Measurements from ENCODE around the gene THSD8.

GRCh38 chr19:12843328-12843727 is 41.5 kb downstream of the THSD8 start:
- TF ChIP-seq CTCF (IDR thresholded peaks at IDR 0.05; ENCODE audit: poor library complexity, severe bottlenecking) (no peak), REST (IDR thresholded peaks at IDR 0.05; ENCODE audit: borderline replicate concordance) (no peak), EZH2 (IDR thresholded peaks at IDR 0.05; ENCODE audit: borderline replicate concordance, insufficient read depth, low read length, poor library complexity, severe bottlenecking) (no peak), TAF1 (IDR thresholded peaks at IDR 0.05; ENCODE audit: low read depth) (no peak), RAD21 (conservative IDR thresholded peaks at IDR 0.05) (no peak)
